ENCODE results near the gene CBX1. TPM values are rescaled to one million over a fixed set of nuclear protein-coding genes. Genes with fewer than 3 reads are reported as not detected.
"Not testable (repeated sequence)": the region's sequence is repeated elsewhere in the genome, so short reads cannot be mapped to it uniquely, and the experiment has no call there.

Gene CBX1
- total RNA-seq, 1 donor from 2014 or later = 43.5 TPM

DNA sequence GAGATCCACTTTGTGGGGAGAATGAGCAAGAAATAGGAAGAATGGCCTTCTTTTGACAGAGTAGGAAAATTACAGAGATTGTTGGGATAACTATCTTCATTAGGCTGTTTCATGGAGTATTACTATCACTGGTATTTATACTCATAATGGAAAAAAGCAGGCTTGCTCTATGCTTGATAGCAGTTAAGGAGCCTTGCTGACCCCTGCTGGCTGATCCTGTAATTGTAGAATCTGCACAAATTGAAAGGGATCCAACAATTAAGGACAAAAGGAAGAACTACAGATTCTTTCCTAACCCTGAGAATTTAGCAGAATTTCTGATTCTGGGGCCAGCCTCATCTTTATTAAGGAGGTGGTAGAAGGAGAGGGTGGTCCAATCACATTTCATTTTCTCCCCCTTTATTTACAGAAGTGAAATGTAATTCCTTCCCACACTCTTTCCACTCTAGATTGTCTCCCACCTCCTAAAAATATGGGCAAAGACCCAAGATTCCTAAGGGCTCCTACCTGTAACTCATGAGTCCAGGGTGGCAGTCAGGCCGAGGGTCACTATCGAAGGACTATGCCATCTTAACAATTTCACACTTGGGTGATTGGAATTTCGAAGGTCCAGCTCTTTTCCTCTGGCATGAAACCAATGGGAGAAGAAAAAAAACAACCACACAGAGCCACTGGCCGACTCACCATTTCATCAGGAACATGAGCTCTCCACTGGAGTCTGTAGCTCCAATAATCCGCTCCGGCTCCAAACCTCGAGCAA, 26.8 kb downstream of the CBX1 start:
- peaks cover 0 to 50% of the 10 kb centered on the region in 2 donors for H3K36me3 ChIP-seq
- no peak for DNase-seq (ENCODE audit: extremely low spot score in 2 of 2)
- intact Hi-C loops (cut with DNase I) = no loop called here
- H3K27me3 ChIP-seq = no peaks in the 10 kb centered on the region
- H3K4me1 ChIP-seq = no peaks in the 10 kb centered on the region
- no peak overlapping the region for H3K4me3 ChIP-seq
- H3K27ac ChIP-seq = no peak overlapping the region
- TF ChIP-seq POLR2AphosphoS5 (IDR thresholded peaks at IDR 0.05; ENCODE audit: insufficient read depth in 1 of 2, low read depth in 1 of 2) (peak in 1 of 2 donors; percentile 88), POLR2A (IDR thresholded peaks at IDR 0.05) (no peak), CTCF (IDR thresholded peaks at IDR 0.05) (peak; percentile 80 to 87 (median 85))
- H3K9me3 ChIP-seq = no peaks in the 10 kb centered on the region

DNA sequence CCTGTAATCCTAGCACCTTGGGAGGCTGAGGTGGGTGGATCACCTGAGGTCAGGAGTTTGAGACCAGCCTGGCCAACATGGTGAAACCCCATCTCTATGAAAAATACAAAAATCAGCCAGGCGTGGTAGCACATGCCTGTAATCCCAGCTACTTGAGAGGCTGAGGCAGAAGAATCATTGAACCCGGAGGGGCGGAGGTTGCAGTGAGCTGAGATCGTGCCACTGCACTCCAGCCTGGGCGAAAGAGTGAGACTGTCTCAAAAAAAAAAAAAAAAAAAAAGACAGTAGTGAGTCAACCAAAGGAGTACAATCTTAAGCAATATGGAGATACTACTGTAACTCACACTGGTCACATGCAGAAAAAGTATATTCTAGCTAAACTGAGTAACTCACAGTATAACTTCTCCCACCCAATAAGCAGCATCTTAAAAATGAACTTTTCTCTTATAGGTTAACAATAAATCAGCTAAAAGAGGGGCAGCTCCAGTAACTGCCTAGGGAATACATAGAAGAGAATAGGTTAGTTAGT, 27.6 kb downstream of the CBX1 start:
- H3K27me3 ChIP-seq; H3K27ac ChIP-seq; DNase-seq (ENCODE audit: extremely low spot score in 2 of 2); H3K9me3 ChIP-seq; H3K4me1 ChIP-seq; H3K4me3 ChIP-seq: not testable (repeated sequence)
- peaks cover 0 to 59% of the 10 kb centered on the region in 2 donors for H3K36me3 ChIP-seq
- intact Hi-C loops (cut with DNase I) = loop anchor here (2.0 kb wide), 1 partner anchor 47 kb away; no protein-coding TSS in a partner anchor

- not testable (repeated sequence) for DNase-seq (ENCODE audit: extremely low spot score in 2 of 2); H3K27ac ChIP-seq; H3K4me1 ChIP-seq; H3K27me3 ChIP-seq; H3K4me3 ChIP-seq; H3K9me3 ChIP-seq
- peaks cover 0 to 61% of the 10 kb centered on the region in 2 donors for H3K36me3 ChIP-seq
- intact Hi-C loops (cut with DNase I) = loop anchor here (2.0 kb wide), 1 partner anchor 46 kb away; no protein-coding TSS in a partner anchor
Observed at GRCh38 chr17:48072811-48073210, 28.5 kb downstream of the CBX1 start.

- H3K27me3 ChIP-seq = no peaks in the 10 kb centered on the region
- no peak for DNase-seq (ENCODE audit: extremely low spot score in 2 of 2)
- H3K4me3 ChIP-seq = no peak overlapping the region
- H3K27ac ChIP-seq = no peak overlapping the region
- peaks cover 19% of the 10 kb centered on the region for H3K4me1 ChIP-seq
- intact Hi-C loops (cut with DNase I) = loop anchor here (2.0 kb wide), 1 partner anchor 45 kb away; no protein-coding TSS in a partner anchor
- H3K9me3 ChIP-seq = no peaks in the 10 kb centered on the region
- H3K36me3 ChIP-seq = peaks cover 0 to 61% of the 10 kb centered on the region in 2 donors
- TF ChIP-seq POLR2AphosphoS5 (IDR thresholded peaks at IDR 0.05; ENCODE audit: insufficient read depth in 1 of 2, low read depth in 1 of 2) (no peak), CTCF (IDR thresholded peaks at IDR 0.05) (no peak), POLR2A (IDR thresholded peaks at IDR 0.05) (no peak)
Observed at GRCh38 chr17:48071654-48072053, 29.6 kb downstream of the CBX1 start.

- Histone ChIP-seq H3K4me1 (peaks cover 20% of the 10 kb centered on the region), H3K9me3 (no peaks in the 10 kb centered on the region), H3K27me3 (no peaks in the 10 kb centered on the region), H3K4me3 (no peak overlapping the region), H3K36me3 (peaks cover 0 to 50% of the 10 kb centered on the region in 2 donors), H3K27ac (no peak overlapping the region)
- no peak for TF ChIP-seq CTCF (IDR thresholded peaks at IDR 0.05)
- no peak for DNase-seq (ENCODE audit: extremely low spot score in 2 of 2)
- intact Hi-C loops (cut with DNase I) = no loop called here
Observed at GRCh38 chr17:48070195-48070594, 31.1 kb downstream of the CBX1 start.

DNA sequence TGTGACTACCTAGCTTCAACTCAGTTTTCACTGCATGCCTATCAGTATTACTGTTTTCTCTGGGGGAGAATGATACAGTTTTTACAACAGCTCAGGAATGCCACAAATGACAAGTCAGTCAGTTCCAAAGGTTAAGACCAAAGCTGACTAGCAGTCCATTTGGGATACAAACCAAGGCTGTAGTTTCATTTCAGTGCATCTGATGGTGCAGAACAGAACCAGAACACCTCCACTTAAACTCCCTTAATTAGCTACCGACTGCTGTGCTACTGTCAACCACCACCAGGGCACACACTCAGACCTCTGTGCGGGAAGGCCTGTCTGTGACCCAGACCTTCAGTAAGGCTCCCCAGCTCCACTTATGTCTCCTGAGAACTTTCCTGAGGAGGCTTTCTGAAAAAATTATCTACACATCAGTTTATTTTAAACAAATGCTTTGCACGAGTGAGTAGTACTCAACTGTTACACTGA, 32.8 kb downstream of the CBX1 start:
- H3K4me1 ChIP-seq = peaks cover 28% of the 10 kb centered on the region
- H3K9me3 ChIP-seq = no peaks in the 10 kb centered on the region
- TF ChIP-seq POLR2AphosphoS5 (IDR thresholded peaks at IDR 0.05; ENCODE audit: insufficient read depth in 1 of 2, low read depth in 1 of 2) (no peak), POLR2A (IDR thresholded peaks at IDR 0.05) (no peak), CTCF (IDR thresholded peaks at IDR 0.05) (no peak)
- H3K27ac ChIP-seq = peak overlapping the region; percentile 59
- intact Hi-C loops (cut with DNase I) = no loop called here
- H3K4me3 ChIP-seq = no peak overlapping the region
- H3K27me3 ChIP-seq = no peaks in the 10 kb centered on the region
- no peak for DNase-seq (ENCODE audit: extremely low spot score in 2 of 2)
- H3K36me3 ChIP-seq = peaks cover 0 to 54% of the 10 kb centered on the region in 2 donors

All from vagina (tissue), 2 donors.